AG08396 (cell line): ENCODE results near the gene ARFGAP3.

Experiments used
- DNase-seq: peaks from one replicate; pipeline ENCODE4 v3.0.0; 2012; ENCODE audit warnings: low spot score, mixed read lengths

Gene ARFGAP3

DNA sequence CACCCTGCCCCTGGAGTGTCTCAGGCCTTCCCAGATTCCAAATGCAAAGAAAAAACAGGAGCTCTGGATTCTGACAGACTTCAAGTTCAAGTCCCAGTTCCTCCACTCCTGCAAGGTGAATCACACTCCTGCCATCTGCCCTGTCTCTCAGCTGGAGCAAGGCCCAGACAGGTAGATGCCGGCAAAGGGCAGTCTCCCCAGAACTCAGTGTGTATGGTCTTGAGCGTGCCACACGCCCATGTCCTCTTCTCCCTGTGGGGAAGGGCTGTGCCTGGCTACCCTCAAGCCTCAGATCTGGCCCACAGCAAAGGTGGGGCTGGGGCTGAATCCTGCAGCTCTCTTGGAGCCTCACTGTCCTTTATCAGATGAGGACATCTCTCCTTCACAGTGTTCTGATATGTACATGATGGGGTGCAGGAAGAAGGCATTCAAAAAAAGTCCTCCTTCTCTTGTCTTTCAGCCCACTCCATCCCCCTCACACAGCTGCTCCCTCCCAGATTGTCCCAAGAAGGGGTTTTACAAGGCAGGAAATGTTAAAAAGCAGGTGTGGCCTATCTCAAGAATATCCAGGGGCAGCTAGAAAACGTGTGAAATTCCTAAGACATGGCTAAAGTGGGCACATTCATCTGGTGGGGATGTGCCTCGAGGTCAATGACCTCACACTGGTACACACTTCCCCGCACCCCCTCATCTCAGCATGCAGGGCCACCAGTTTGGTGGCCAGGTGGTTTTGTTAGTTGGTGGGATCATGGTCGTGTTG lies 27.7 kb upstream of the ARFGAP3 start:
- no peak for DNase-seq

DNA sequence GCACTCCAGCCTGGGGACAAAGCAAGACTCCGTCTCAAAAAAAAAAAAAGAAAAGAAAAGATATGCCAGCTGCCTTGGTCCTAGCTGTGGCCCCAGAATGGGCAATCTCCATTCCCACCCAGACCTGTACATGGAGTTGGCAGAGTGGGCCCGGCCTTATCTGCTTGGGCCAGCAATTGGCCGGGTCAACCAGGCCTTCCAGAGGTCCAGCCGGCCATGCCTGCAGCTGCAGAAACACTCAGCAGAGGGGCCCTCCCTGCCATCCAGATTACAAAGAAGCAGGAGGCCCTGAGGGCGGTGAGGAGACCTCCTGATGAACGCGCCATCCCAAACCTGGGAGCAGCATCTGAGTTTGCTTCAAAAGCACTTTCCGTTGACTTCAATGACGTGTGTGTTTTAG lies 26.9 kb upstream of the ARFGAP3 start:
- no peak for DNase-seq

DNA sequence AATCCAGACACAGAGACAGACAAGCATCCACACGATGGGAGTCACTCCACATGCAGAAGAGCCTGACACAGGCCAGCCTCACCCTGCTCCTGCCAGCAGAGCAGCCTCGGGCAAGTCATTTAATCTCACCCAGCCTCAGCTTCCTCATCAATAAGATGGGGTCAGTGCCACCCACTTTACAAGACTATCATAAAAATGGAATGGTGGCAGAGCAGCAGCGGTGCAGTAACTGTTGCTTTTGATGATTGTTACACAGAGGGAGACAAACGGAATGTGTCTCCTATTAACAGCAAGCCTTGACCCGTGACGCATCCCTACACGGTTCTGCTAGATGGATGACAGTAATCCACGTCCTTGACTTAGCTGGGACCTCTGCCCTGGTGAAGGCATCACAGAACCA lies 26.0 kb upstream of the ARFGAP3 start:
- no peak for DNase-seq

DNA sequence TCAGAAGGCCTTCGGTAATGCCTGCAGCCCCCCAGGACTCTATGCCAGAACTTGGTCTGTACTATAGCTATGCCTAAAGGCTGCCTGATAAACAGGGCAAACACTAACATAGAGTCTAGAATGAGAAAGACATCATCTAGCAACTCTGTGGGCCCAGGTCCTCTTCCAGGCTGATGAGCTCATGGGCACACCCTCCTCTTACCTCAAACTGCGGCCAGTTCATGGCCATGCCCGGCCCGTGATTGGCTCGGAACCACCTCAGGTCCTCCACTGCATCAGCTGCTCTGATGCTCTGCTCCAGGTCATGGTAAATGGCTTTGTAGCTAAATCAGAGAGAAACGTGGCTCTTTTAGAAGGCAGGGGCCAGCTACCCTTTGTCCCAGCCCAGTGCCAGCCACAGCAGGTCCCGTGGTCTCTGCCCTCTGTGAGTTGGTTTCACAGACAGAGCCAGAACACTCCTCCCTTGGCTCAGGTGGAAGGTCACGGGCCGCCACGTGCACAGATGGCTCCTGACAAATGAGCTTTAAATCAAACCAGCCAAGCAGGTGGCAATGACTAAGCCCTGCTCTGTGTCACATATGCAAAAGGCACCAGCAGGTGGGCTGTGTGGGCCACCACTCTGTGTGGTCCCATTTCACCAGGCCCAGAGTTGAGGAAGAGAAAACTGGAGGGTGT lies 25.0 kb upstream of the ARFGAP3 start:
- DNase-seq = no peak

DNA sequence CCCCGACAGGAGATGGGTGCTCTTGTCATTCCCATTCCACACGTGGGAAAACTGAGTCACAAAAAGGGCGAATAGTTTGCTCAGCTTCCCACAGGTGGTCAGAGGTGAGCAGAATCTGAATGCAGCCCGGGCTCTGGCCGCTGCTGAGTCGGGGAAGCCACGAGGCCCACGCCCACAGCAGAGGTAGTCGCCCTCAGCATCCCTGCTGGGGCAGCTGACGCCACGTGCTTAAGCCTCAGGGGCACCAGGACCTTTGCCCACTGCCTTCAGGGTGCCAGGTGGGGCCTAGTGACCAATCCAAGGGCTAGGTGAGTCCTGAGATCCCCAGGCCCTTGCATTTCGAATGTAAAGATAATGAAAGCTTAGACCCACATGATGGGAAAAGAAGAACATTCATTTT lies 24.2 kb upstream of the ARFGAP3 start:
- DNase-seq = no peak

DNA sequence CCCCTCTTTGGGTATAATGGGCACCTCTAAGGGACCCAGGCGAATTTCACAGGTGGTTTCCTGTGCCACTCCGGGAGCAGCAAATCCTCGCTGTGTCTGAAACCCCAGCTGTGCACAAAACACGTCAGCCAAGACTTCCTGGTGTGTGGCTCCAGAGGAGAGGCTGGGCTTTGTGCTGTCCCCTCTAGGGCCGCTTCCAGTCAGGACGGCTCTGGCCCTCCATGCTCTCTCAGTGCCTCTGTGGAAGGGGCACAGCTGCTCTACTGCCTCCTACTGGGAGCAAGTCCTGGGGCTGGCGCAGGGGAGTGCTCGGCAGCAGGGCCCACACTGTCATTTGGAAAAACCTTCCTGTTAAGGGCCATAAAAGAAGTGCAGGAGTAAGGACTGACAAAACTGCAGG lies 23.7 kb upstream of the ARFGAP3 start:
- DNase-seq = no peak

DNA sequence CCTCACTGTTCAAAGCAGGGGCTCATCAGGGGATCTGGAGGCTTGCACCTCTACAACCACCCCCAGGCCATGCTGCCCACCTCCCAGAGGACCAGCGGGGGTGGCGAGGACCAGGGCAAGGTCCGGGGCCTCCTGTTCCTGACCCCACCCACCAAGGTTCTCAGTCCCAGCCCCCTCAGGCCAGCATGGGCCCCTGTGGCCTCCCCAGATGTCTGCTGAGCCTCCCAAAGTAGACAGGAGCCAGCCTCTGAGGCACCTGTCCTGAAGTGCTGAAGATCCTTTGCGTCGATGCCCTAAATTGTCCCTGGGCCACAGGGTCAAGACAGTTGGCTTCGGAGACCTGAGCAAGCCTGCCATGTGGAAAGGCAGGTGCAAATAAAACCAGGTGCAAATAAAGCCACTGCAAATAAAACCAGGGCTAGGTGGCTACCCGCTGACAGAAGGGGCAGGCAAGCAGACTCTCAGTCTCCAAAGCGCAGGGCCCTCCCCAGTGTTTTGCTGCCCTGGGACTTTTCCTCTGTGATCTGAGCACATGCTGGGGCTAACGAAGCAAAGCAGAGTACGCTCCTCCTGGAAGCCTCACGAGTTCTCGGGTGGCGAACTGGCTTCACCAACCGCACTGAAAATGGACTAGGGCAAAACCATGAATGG lies 22.4 kb upstream of the ARFGAP3 start:
- no peak for DNase-seq

DNA sequence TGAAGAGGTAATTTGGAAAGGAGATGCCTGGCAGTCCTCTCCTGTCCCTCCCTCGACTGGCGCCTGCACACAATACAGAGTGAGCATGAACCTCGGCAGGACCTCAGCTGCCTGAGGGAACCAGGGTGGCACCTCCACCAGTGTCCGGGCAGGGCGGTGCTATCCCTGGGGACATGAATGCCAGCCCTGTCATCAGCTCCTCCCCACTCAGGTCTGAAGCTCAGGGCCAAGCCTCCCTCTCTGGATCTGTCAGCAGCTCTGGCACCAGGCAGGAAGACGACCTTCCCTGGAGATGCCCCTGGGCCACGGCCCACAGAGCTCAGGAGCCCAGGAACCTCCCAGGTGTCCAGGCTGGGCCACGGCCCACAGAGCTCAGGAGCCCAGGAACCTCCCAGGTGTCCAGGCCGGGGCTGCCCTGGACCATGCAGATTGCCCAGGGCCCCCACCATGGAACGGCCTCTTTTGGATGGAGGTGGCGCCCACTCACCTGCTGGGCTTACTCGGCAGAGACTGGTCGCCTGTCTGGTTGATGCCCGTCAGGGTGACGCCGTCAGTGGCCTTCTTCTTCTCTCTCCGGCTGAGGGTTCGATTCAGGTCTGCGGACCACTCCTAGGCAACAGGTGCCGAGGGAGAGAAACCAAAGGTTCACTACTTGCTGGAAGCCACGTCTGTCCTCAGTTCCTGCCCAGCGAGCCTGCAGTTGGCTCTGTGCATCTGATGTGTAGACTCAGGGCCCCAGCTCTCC lies 21.7 kb upstream of the ARFGAP3 start:
- DNase-seq = no peak

DNA sequence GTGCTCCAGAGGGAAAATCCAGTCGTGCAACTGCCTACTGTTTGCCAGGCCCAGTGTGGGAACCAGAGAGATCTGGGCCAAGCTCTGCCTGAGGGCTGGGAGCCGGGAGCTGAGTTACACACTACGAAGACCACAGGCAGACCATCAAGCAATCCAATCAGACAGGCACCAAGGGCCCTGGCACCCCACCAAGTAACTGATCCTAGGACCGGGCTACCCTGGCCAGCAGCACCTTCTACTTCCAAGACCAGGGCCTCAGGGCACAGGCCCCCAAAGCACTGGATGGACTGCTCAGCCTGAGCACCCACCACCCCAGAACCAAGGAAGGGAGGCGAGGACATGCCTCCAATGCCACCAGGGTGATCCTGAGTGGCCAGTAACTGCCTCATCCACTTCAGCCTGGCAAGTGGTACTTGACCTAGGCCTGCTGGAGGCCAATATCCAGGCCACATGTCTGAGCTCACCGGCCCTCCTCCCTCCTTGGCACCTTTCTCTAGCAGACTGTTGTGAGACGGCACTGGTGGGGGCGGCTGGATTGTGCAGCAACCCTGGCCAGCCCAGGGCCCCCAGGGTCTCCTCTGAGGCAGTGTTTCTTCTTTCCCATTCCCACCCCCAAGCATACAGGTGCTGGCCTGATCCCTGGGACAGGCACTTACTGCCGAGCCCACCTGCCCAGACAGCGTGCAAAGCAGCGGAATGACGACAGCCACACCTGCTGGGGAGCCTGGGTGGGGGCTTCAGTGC lies 20.7 kb upstream of the ARFGAP3 start:
- DNase-seq = no peak

DNA sequence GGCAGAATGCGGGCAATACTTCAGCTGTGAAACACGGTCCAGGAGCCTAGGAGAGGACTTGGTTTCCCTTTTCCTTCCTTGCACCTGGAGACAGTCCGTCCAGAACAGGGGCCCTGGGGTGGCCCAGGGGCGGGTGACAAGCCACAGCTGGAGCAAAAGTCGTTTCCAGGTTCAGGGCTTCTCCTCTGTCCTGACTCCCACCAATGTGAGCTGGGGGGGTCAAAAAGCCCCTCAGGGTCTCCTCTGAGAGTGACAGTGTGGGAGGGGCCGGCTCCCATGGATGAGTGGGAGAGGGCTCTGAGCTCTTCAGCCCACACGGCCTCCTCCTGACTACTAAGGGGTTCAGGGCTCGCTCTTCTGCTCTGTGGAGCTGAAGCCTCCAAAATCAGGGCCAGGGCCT lies 20.1 kb upstream of the ARFGAP3 start:
- DNase-seq = no peak

DNA sequence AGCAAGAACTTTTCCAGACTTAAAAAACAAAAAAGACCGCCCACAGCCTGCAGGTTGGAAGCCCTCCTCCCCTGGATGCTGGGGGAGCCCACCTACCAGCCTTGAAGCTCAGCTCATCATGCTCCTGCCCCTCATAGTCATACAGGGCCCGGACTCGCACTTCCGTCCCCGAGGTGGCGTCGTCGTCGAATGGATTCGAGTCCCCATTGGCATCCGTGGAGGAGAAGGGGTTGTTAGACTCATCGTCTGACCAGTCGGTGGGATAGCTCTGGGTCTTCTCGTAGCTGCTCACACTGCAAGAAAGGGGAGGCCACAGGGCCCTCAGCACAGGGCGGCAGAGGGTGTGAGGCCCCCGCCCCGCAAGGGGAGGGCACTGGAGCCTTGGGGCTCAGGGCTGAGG lies 19.0 kb upstream of the ARFGAP3 start:
- no peak for DNase-seq

DNA sequence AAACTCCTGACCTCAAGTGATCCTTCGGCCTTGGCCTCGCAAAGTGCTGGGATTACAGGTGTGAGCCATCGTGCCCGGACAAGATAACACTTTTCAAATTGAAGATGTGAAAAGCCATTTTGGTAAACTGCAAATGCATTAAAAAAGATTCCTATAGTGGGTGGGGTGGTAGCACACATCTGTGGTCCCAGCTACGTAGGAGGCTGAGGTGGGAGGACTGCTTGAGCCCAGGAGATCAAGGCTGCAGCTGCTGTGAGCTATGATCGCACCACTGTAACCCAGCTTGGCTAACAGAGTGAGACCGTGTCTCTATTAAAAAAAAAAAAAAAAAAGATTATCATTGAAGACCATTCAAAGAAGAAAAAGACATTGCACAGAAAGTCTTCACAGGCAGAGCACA lies 16.9 kb upstream of the ARFGAP3 start:
- DNase-seq = no peak

DNA sequence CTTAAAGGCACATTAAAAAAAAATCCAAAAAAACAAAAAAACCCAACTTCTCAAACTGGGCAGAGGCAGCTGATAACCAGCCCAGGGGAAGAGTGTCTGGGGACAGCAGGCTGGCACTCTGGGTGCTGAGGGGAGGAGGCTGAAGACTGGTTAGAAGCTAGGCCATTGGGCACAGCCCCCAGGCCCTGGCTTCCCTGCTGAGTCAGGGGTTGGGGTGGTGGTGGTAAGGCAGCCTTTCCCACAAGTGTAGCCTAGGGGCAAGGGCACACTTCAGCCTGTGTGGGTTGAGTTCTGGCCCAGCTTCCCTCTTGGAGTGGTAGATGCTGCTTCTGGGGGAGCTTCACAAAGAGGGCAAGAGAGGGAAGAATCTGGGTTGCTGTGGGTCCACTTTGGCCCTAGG lies 16.3 kb upstream of the ARFGAP3 start:
- DNase-seq = no peak

DNA sequence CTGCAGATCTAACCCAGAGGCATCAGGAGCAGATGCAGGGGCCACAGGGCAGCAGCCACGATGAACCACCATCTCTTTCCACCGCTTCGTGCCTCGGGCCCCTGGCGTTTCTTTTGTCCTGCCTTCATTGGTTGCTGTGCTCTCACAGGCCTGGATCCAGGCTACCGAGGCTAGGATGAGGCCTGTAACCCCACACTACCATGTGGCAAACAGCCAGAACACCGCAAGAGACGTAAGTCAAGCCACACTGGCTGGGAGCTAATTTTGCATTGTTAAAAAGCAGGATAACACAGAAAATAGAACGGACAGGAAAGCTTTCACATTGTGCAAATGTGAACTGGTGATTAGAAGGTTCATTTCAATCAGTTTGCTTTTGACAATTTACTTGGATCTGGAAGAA lies 15.7 kb upstream of the ARFGAP3 start:
- no peak for DNase-seq

DNA sequence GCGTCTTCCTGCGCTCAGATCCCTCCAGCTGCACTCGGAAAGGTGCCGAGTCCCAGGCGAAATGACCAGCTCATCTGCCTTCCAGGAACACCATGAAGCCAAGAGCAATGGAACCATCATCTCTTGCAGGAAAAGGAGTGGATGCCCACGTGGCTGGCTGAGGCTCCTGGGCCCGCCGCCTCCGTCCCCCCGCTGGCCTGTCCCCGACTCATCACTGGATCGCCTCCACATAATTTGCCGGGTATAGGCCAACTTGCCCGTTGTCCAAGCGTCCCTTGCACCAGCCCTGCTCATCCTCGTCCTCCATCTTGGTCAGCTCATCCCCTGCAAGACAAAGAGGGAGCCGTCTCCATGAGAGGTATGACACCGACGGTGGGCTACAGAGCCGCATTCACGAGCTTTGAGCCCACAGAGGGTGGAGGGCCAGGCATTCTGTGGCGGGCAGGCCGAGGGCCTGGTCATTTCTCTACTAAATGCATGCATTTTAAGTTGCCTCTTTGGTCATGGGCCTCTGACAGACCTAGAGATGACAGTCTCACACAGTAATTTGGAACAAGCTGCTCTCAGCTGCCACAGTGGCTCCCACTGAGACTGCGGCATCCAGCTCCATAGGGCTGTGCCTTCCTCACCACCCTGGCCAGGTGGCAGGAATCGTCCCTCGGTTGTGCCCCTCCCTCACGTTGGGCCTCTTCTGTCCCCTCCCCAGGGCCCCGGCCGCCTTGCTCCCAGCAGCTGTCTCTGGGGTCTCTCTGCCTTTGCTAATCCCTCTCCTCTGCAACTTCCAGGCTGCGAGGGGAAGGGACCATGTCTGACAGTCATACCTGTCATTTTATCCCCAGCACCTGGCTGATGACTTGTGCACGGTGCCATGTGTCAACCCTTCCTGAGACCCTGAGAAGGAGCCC lies 14.3 kb upstream of the ARFGAP3 start:
- no peak for DNase-seq

DNA sequence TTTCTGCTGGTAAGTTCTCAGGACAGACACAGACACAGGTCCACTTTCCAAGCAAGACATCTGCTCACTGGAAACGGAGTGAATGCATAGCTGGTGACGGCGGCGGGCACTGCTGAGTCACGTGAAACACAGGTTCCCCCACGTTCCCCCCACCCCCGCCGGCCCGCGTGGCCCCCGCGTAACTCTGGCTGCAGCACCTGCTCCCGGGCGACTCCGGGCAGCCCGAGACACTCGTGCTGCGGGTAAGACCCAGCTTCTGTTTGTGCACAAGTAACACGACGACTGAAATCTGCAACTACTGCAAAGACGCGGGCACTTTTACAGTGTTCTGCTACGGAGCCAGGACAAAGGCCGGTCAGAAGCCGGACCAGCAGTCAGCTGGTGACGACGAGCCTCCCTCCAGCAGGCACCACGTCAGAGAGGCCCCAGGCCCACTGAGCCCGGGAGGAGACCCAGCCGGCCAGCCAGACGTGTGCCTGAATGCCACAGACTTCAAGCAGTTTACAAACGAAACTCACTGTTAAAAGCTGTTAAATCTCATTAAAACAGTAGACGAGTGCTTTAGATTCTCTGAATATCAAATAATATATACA lies 12.9 kb upstream of the ARFGAP3 start:
- DNase-seq = no peak

DNA sequence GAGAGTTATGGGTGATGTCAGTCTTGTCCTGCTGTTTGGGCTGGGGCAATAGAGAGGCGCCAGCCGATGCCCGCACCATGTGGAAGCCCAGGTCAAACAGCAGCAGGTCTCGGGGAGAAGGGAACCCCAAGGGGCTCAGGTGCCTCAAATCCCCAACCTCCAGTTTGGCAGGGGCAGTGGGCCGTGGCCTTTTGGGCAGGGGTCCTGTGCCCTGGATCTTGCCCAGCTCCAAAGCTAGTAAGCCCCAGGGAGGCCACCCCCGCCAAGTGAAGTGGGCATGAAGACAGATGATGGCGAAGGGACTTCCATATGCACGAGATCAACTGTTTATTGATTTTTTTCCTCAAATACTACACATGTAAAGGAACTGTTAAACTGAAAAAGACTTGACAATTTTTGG lies 12.4 kb upstream of the ARFGAP3 start:
- DNase-seq = no peak

DNA sequence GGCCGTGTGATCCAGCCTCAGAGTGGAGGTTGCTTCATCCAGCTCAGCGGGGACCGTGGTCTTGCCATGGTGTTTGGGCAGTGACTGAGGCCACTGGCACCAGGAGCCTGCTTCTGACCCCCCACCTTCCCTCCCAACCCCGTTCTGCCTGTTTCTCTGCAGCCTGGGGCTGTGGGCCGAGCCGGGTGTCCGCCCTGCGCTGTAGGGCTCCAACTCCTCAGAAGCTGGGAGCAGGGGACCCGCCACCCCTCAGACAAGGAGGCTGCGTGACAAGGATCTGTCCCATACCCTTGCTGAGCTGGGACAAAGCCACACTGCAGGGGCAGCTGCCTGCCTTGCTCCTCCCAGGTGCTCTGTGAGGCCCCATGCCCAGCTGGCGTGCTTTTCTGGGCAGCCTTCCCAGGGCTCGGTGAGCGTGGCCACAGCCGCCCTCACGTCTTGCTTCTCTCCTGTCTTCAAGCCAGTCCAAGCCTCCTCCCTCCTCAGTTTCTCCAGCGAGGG lies 11.7 kb upstream of the ARFGAP3 start:
- DNase-seq = no peak

DNA sequence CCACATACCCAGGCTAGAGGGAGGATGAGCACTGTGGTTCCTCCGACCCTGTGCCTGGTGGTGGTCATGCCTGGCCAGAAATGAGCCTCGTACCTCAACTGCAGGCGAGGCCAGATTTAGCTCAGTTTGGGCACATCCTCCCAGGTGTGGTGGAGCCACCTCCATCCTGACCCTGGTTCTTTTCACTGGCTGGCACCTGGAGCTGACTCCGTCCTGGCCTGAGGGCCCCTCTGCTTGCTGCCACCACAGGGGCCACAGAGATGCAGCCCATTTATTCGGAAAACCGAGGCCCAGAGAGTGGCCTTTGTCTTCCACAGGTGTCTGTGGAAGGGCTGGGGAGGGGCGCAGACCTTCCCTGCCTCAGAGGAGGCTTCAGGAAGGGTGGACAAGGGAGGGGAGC lies 9.0 kb upstream of the ARFGAP3 start:
- DNase-seq = no peak

DNA sequence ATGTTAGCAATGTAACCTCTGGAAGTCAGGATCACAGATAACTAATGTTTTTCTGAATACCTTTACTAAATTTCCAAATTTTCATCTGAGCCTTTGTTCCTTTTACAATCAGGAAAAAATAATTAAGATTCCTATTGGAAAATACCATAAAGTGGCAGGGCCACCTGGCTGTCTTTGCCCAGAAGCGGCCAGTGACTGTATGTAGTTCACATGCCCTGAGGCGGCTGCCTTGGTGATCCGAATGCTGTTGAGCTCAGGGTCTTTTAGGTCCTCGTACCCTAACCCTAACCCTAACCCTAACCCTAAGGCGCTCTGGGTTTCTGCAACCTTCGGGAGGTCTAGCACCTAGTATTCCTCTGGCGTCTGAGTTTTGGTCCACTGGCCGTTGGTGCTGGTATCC lies 8.5 kb upstream of the ARFGAP3 start:
- DNase-seq = no peak
